Skeletal muscle tissue (tissue), 4 donors: ENCODE results near the gene CLDN2. TPM values are rescaled to one million over a fixed set of nuclear protein-coding genes. Genes with fewer than 3 reads are reported as not detected.
"Not testable (repeated sequence)": the region's sequence is repeated elsewhere in the genome, so short reads cannot be mapped to it uniquely, and the experiment has no call there.

Experiments
- H3K27ac ChIP-seq: one replicate; pipeline ENCODE4 v1.7.0; 2013; ENCODE audit warnings: mild to moderate bottlenecking, low read depth, low read length, inconsistent platforms
- H3K27me3 ChIP-seq, 3 donors: one replicate each; pipeline ENCODE4 v1.7.0; 2013; ENCODE audit warnings: low read length in 3 of 3; ENCODE audit not compliant: control insufficient read depth in 3 of 3, insufficient read depth in 3 of 3
- H3K36me3 ChIP-seq, 3 donors: one replicate each; pipeline ENCODE4 v1.7.0; 2013; ENCODE audit warnings: low read length in 3 of 3; ENCODE audit not compliant: control insufficient read depth in 3 of 3, insufficient read depth in 3 of 3
- H3K4me1 ChIP-seq, 3 donors: one replicate each; pipeline ENCODE4 v1.7.0; 2013; ENCODE audit warnings: low read length in 3 of 3, mild to moderate bottlenecking in 3 of 3; ENCODE audit not compliant: control insufficient read depth in 3 of 3, insufficient read depth in 3 of 3
- H3K4me3 ChIP-seq, 3 donors: one replicate each; pipeline ENCODE4 v1.7.0; 2013; ENCODE audit warnings: low read length in 3 of 3
- H3K9ac ChIP-seq, 3 donors: one replicate each; pipeline ENCODE4 v1.7.0; 2013; ENCODE audit warnings: low read length in 3 of 3, mild to moderate bottlenecking in 3 of 3, moderate library complexity in 2 of 3, low read depth in 1 of 3
- H3K9me3 ChIP-seq, 3 donors: one replicate each; pipeline ENCODE4 v1.7.0; 2013; ENCODE audit warnings: low read length in 3 of 3; ENCODE audit not compliant: control insufficient read depth in 3 of 3
- total RNA-seq: library from RNA; depleted of rRNA; stranded (reverse); fragments of >200 nt; gene quantifications from one replicate; pipeline ENCODE4 v1.2.3, GENCODE V29; 2014
- donor health status: Osteomylitis.

The CLDN2 gene, protein sequence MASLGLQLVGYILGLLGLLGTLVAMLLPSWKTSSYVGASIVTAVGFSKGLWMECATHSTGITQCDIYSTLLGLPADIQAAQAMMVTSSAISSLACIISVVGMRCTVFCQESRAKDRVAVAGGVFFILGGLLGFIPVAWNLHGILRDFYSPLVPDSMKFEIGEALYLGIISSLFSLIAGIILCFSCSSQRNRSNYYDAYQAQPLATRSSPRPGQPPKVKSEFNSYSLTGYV
- total RNA-seq = under 0.01 TPM

DNA sequence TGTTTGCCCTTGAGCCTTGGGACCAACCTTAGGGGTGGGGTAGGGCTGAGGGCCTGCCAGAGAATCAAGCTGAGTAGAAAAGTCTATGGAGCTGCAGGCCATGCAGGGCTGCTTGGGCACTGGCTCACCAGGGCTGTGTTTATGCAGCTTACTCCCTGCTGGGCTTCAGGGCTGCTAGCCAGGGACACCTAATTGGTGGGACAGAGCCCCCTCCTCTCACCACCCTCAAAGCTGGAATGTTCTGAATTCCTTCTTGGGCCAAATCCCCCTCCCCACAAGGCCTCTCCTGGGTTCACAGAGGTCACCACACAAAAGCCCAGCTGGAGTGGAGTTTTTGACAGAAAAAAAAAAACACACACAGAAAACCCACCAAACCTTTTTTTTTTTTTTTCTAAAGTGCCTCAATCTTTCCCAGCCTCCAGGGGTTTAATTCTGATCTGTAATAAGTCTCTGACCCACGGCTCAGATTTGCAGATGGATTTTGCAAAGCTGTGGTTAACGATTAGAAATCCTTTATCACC lies at the start of gene CLDN2:
CLDN2 (plus strand) TSS at position 471 of the 521 bp plus-strand sequence. CDS start 7,827 bp downstream, outside the sequence.
- no peak within 1 kb of the TSS for H3K27ac ChIP-seq
- no peaks in the 10 kb centered on the region for H3K36me3 ChIP-seq
- H3K9ac ChIP-seq = no peak within 1 kb of the TSS
- no peak within 1 kb of the TSS for H3K4me3 ChIP-seq
- no peaks in the 10 kb centered on the region for H3K9me3 ChIP-seq
- no peaks in the 10 kb centered on the region for H3K4me1 ChIP-seq
- peaks cover 0 to 4% (median 0%) of the 10 kb centered on the region in 3 donors for H3K27me3 ChIP-seq

DNA sequence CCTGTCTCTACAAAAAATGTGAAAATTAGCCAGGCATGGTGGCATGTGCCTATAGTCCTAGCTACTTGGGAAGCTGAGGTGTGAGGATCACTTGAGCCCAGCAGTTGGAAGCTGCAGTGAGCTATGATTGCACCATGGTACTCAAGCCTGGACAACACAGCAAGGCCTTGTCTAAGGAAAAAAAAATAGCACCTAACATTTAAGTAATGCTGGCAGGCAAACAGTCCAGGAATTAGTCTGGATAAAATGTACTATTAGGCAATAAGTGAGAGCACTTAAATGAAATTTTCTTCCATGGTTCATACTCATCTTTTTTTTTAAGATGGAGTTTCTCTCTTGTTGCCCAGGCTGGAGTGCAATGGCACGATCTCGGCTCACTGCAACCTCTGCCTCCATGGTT lies 47.4 kb upstream of the CLDN2 start:
- not testable (repeated sequence) for H3K9ac ChIP-seq, H3K9me3 ChIP-seq, H3K4me3 ChIP-seq, H3K27me3 ChIP-seq, H3K36me3 ChIP-seq, H3K4me1 ChIP-seq, H3K27ac ChIP-seq

DNA sequence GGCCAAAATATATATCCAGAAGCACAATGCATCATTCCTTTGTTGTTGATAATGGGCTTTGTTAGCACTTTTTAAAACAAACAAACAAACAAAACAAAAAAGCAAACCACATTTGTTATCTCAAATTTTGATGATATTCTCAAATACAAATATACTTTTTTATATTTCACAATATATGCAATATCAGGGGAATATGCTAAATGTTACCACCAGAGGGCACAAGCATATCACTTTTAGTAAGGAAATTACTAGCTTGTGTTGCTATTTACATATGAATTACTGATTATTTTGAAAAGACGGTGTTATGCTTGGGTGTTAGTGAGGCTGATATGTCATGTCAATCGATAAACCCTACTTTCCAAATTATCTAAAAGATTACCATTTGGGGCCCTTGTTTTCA lies 46.1 kb upstream of the CLDN2 start:
- Histone ChIP-seq H3K36me3 (peaks cover 0 to 1% (median 0%) of the 10 kb centered on the region in 3 donors), H3K27ac (no peak overlapping the region), H3K4me1 (no peaks in the 10 kb centered on the region), H3K9me3 (peaks cover 0 to 2% (median 0%) of the 10 kb centered on the region in 3 donors), H3K4me3 (no peak overlapping the region), H3K9ac (no peak overlapping the region), H3K27me3 (no peaks in the 10 kb centered on the region)

- Histone ChIP-seq H3K27ac (no peak overlapping the region), H3K27me3 (no peaks in the 10 kb centered on the region), H3K36me3 (peaks cover 0 to 1% (median 0%) of the 10 kb centered on the region in 3 donors), H3K9ac (no peak overlapping the region), H3K4me1 (no peaks in the 10 kb centered on the region), H3K4me3 (no peak overlapping the region), H3K9me3 (peaks cover 0 to 2% (median 0%) of the 10 kb centered on the region in 3 donors)
Measured at GRCh38 chrX:106875151-106875550, 45.1 kb upstream of the CLDN2 start.

- no peak overlapping the region for H3K9ac ChIP-seq
- peaks cover 0 to 21% (median 0%) of the 10 kb centered on the region in 3 donors for H3K27me3 ChIP-seq
- H3K4me3 ChIP-seq = no peak overlapping the region
- no peaks in the 10 kb centered on the region for H3K9me3 ChIP-seq
- H3K36me3 ChIP-seq = no peaks in the 10 kb centered on the region
- peaks cover under 1% of the 10 kb centered on the region in 3 donors for H3K4me1 ChIP-seq
- H3K27ac ChIP-seq = no peak overlapping the region
Measured at GRCh38 chrX:106889468-106889867, 30.7 kb upstream of the CLDN2 start.

DNA sequence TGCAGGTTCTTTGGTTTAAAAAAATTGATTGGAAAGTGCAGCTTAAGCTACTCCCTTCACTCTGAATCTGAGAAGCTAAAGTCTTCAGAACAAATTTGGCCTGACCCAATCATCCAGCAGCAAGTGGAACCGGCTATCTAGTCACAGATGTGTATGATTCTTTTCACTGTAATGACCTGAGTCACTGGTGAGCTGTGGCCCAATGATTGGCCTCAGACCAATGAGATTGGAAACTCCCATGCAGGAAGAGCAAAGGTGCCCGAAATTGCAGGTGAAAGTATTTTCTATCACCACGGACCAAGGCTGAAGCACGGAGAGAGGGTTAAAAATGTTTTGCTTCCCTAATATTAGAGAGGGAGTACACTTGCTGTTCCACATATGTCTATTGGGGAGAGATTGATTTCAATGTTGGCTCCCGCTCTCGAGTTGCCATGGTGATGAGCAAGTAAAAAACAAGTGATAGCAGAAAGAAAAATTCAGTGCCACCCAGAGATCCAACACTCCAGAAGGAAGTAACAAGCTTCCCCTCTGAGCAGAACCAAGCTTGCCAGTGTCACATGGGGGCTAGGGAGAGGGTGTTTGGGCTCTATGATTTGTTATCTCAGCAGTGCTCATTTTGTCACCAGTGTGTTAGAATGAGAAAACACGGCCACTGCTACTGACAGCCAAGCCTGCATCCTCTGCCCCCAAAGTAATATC lies 28.3 kb upstream of the CLDN2 start:
- H3K9ac ChIP-seq = no peak overlapping the region
- no peaks in the 10 kb centered on the region for H3K36me3 ChIP-seq
- H3K4me3 ChIP-seq = no peak overlapping the region
- H3K9me3 ChIP-seq = no peaks in the 10 kb centered on the region
- H3K27ac ChIP-seq = no peak overlapping the region
- H3K27me3 ChIP-seq = peaks cover 0 to 25% (median 0%) of the 10 kb centered on the region in 3 donors
- peaks cover 3 to 10% (median 6%) of the 10 kb centered on the region in 3 donors for H3K4me1 ChIP-seq

- Histone ChIP-seq H3K4me3 (no peak overlapping the region), H3K9me3 (no peaks in the 10 kb centered on the region), H3K36me3 (no peaks in the 10 kb centered on the region), H3K27ac (no peak overlapping the region), H3K9ac (no peak overlapping the region), H3K4me1 (peaks cover 3 to 10% (median 6%) of the 10 kb centered on the region in 3 donors), H3K27me3 (peaks cover 0 to 25% (median 0%) of the 10 kb centered on the region in 3 donors)
Measured at GRCh38 chrX:106894392-106894909, 25.8 kb upstream of the CLDN2 start.

DNA sequence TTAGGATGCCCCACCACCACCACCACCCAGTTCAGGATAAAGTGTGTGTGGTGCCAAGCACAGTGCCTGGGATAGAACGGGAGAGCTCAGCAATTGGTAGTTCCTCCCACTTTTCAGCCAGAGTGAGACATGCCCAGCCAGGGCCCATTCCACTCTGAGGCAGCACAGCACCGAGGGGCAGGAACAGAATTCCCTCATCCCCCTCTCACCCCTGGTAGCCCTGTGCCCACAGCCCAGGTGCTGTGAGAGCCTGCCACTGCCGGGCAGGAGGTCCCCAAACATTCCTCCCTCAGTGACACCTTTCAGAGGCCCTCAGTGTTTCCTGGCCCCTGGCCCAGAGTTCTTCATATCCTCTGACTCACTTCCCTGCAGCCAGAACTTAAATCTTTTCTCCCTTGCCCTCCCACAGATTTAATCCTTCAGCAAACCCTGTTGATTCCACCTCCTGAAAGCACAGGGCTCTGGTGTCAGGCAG lies 25.2 kb upstream of the CLDN2 start:
- H3K9ac ChIP-seq = no peak overlapping the region
- peaks cover 3 to 10% (median 6%) of the 10 kb centered on the region in 3 donors for H3K4me1 ChIP-seq
- no peaks in the 10 kb centered on the region for H3K9me3 ChIP-seq
- H3K27me3 ChIP-seq = peaks cover 0 to 25% (median 0%) of the 10 kb centered on the region in 3 donors
- no peaks in the 10 kb centered on the region for H3K36me3 ChIP-seq
- no peak overlapping the region for H3K4me3 ChIP-seq
- H3K27ac ChIP-seq = no peak overlapping the region

- Histone ChIP-seq H3K9me3 (no peaks in the 10 kb centered on the region), H3K27ac (no peak overlapping the region), H3K27me3 (peaks cover 0 to 19% (median 0%) of the 10 kb centered on the region in 3 donors), H3K36me3 (no peaks in the 10 kb centered on the region), H3K9ac (no peak overlapping the region), H3K4me1 (peaks cover 3 to 12% (median 6%) of the 10 kb centered on the region in 3 donors), H3K4me3 (no peak overlapping the region)
Measured at GRCh38 chrX:106897259-106897658, 22.9 kb upstream of the CLDN2 start.

- Histone ChIP-seq H3K4me1 (peaks cover 3 to 24% (median 6%) of the 10 kb centered on the region in 3 donors), H3K9ac (no peak overlapping the region), H3K36me3 (no peaks in the 10 kb centered on the region), H3K27ac (no peak overlapping the region), H3K9me3 (no peaks in the 10 kb centered on the region), H3K4me3 (no peak overlapping the region), H3K27me3 (peaks cover 0 to 10% (median 0%) of the 10 kb centered on the region in 3 donors)
Measured at GRCh38 chrX:106898462-106898861, 21.7 kb upstream of the CLDN2 start.
